GM12878 (cell line): ENCODE data around the gene C16orf92. TPM values are rescaled to one million over a fixed set of nuclear protein-coding genes. Genes with fewer than 3 reads are reported as not detected.

Source experiments
- ATAC-seq: fragments of 200-7000 bp; cut with Tn5 transposase; 3 replicates; pipeline ENCODE4 v1.9.1; 2020; ENCODE audit warnings: mild to moderate bottlenecking, moderate library complexity
- BruUV-seq: library from RNA; stranded (reverse); fragments of 400-500 nt; replicated peaks from 2 replicates; lab custom pipeline; 2021; lab: Mats Ljungman, UMichigan
- CTCF ChIA-PET: fragments of 300-600 bp; sonication (Branson Sonifier 250); formaldehyde crosslinking; extraction: SDS; loops from one replicate; lab custom pipeline; 2021; ENCODE audit warnings: inconsistent platforms; lab: Yijun Ruan, JAX
- POLR2A ChIA-PET: fragments of 350-600 bp; formaldehyde crosslinking; extraction: SDS; loops from one replicate; lab custom pipeline; 2021; ENCODE audit warnings: inconsistent platforms; lab: Charles Lee
- RAD21 ChIA-PET: fragments of 300-600 bp; sonication (Branson Sonifier 250); formaldehyde crosslinking; loops from one replicate; lab custom pipeline; 2023; ENCODE audit warnings: antibody characterized with exemption; ENCODE audit not compliant: unreplicated experiment; lab: Charles Lee
- SMC1A ChIA-PET: fragments of 300-600 bp; sonication (Branson Sonifier 250); formaldehyde crosslinking; loops from one replicate; lab custom pipeline; 2023; ENCODE audit not compliant: unreplicated experiment, uncharacterized antibody; lab: Charles Lee
- DNase-seq: peaks from one replicate; pipeline ENCODE4 v3.0.0-alpha.2; 2011; ENCODE audit warnings: low read depth, low spot score
- FAIRE-seq: peaks from 3 replicates; lab custom pipeline; 2011; peaks lifted over from hg19 to GRCh38; lab: Jason Lieb, UNC
- H2AFZ ChIP-seq: 2 replicates; pipeline ENCODE4 v1.6.0; 2011; ENCODE audit warnings: low read depth, low read length, control low read depth; ENCODE audit not compliant: control insufficient read depth
- H3K27ac ChIP-seq: 2 replicates; pipeline ENCODE4 v1.5.1; 2011; ENCODE audit warnings: control low read depth; ENCODE audit not compliant: control insufficient read depth, insufficient read depth
- H3K27me3 ChIP-seq, 2 experiments: replicated peaks in 1 of 2; 2 replicates each; pipeline versions ENCODE4 v1.6.0 to v1.6.1; 2011; ENCODE audit warnings: low read length in 1 of 2; ENCODE audit not compliant: control insufficient read depth in 2 of 2, insufficient read depth in 2 of 2
- H3K36me3 ChIP-seq, 2 experiments: 2 replicates each; pipeline ENCODE4 v1.5.1; 2011; ENCODE audit warnings: low read length in 1 of 2; ENCODE audit not compliant: control insufficient read depth in 2 of 2, insufficient read depth in 2 of 2
- H3K4me1 ChIP-seq: 2 replicates; pipeline ENCODE4 v1.6.1; 2011; ENCODE audit warnings: mild to moderate bottlenecking, low read length, moderate library complexity, mixed read lengths; ENCODE audit not compliant: control insufficient read depth, insufficient read depth
- H3K4me2 ChIP-seq: 2 replicates; pipeline ENCODE4 v1.6.0; 2011; ENCODE audit warnings: control low read depth; ENCODE audit not compliant: control insufficient read depth, insufficient read depth
- H3K4me3 ChIP-seq: fragments of 200-600 bp; sonication (generic); 2 replicates; pipeline ENCODE4 v1.5.1; 2016
- H3K79me2 ChIP-seq: 2 replicates; pipeline ENCODE4 v1.6.0; 2011; ENCODE audit warnings: low read length; ENCODE audit not compliant: control insufficient read depth, insufficient read depth
- H3K9ac ChIP-seq: 2 replicates; pipeline ENCODE4 v1.8.0; 2011; ENCODE audit warnings: low read length, control low read depth, mixed read lengths; ENCODE audit not compliant: control insufficient read depth, insufficient read depth
- H3K9me3 ChIP-seq: replicated peaks from 3 replicates; pipeline ENCODE4 v1.5.1; 2011; ENCODE audit warnings: mild to moderate bottlenecking, low read length; ENCODE audit not compliant: control insufficient read depth, insufficient read depth
- H4K20me1 ChIP-seq: 2 replicates; pipeline ENCODE4 v1.6.0; 2011; ENCODE audit not compliant: control insufficient read depth, insufficient read depth
- ATF3 ChIP-seq: IDR thresholded peaks from 2 replicates; pipeline ENCODE4 v1.6.1; 2011; ENCODE audit warnings: low read depth, mild to moderate bottlenecking, low read length, moderate library complexity, borderline replicate concordance; ENCODE audit errors: extremely low read depth
- CHD2 ChIP-seq: IDR thresholded peaks from 2 replicates; pipeline ENCODE4 v1.6.1; 2011; ENCODE audit warnings: low read depth, low read length, improper control_type of control experiment, borderline replicate concordance
- DPF2 ChIP-seq: fragments of 450-650 bp; IDR thresholded peaks from 2 replicates; pipeline ENCODE4 v1.6.1; 2017; ENCODE audit warnings: mild to moderate bottlenecking
- EP300 ChIP-seq, 2 experiments: fragments of 150-350 bp in 1 of 2; IDR thresholded peaks; 2 replicates each; pipeline ENCODE4 v1.6.1; 2011 to 2012; ENCODE audit warnings: low read depth in 2 of 2, low read length in 2 of 2, borderline replicate concordance in 1 of 2, improper control_type of control experiment in 1 of 2, inconsistent platforms in 1 of 2; ENCODE audit not compliant: control insufficient read depth in 1 of 2
- ETV6 ChIP-seq, 2 experiments: fragments of 450-650 bp in 1 of 2; IDR thresholded peaks in 1 of 2; conservative IDR thresholded peaks in 1 of 2; 2 replicates each; pipeline ENCODE4 v1.6.1; 2014; ENCODE audit warnings: antibody characterized with exemption in 1 of 2, borderline replicate concordance in 1 of 2, low read depth in 1 of 2, mild to moderate bottlenecking in 1 of 2, moderate library complexity in 1 of 2
- FOS ChIP-seq: IDR thresholded peaks from 3 replicates; pipeline ENCODE4 v1.6.1; 2011; ENCODE audit warnings: borderline replicate concordance; ENCODE audit not compliant: insufficient read length; ENCODE audit errors: extremely low read depth
- HCFC1 ChIP-seq: fragments of 150-350 bp; IDR thresholded peaks from 2 replicates; pipeline ENCODE4 v1.6.1; 2014; ENCODE audit warnings: low read length
- HDAC2 ChIP-seq: fragments of 200-600 bp; sonication (generic); IDR thresholded peaks from 2 replicates; pipeline ENCODE4 v1.6.1; 2017
- MEF2A ChIP-seq: IDR thresholded peaks from 2 replicates; pipeline ENCODE4 v1.6.1; 2011; ENCODE audit warnings: low read depth, mild to moderate bottlenecking, low read length, moderate library complexity; ENCODE audit not compliant: insufficient read depth
- MLLT1 ChIP-seq: fragments of 450-650 bp; IDR thresholded peaks from 2 replicates; pipeline ENCODE4 v1.6.1; 2016; ENCODE audit warnings: mild to moderate bottlenecking
- MYC ChIP-seq: IDR thresholded peaks from 2 replicates; pipeline ENCODE4 v1.6.1; 2011; ENCODE audit warnings: mild to moderate bottlenecking, low read length, moderate library complexity, inconsistent platforms; ENCODE audit not compliant: insufficient read depth, insufficient replicate concordance, insufficient read length, severe bottlenecking
- NFYA ChIP-seq: IDR thresholded peaks from 2 replicates; pipeline ENCODE4 v1.6.1; 2011; ENCODE audit warnings: low read depth, mild to moderate bottlenecking, low read length, improper control_type of control experiment, borderline replicate concordance
- RCOR1 ChIP-seq: conservative IDR thresholded peaks from 2 replicates; pipeline ENCODE4 v1.6.1; 2012; ENCODE audit warnings: low read depth, low read length, improper control_type of control experiment
- RELB ChIP-seq: fragments of 450-650 bp; IDR thresholded peaks from 2 replicates; pipeline ENCODE4 v1.6.1; 2017; ENCODE audit warnings: low read depth, mild to moderate bottlenecking, moderate library complexity
- SIX5 ChIP-seq: IDR thresholded peaks from 2 replicates; pipeline ENCODE4 v1.6.1; 2011; ENCODE audit warnings: mild to moderate bottlenecking, low read depth, low read length, moderate library complexity; ENCODE audit not compliant: severe bottlenecking
- USF2 ChIP-seq: IDR thresholded peaks from 2 replicates; pipeline ENCODE4 v1.6.1; 2011; ENCODE audit warnings: low read depth, low read length, improper control_type of control experiment, borderline replicate concordance
- ZNF217 ChIP-seq: fragments of 450-650 bp; IDR thresholded peaks from 2 replicates; pipeline ENCODE4 v1.6.1; 2017; ENCODE audit warnings: antibody characterized with exemption, mild to moderate bottlenecking
- ZNF274 ChIP-seq: IDR thresholded peaks from one replicate; pipeline ENCODE4 v1.8.0; 2011; ENCODE audit not compliant: insufficient read length, insufficient read depth
- ZNF384 ChIP-seq: IDR thresholded peaks from 2 replicates; pipeline ENCODE4 v1.6.1; 2012; ENCODE audit warnings: low read depth, mild to moderate bottlenecking, low read length, improper control_type of control experiment, borderline replicate concordance
- WGBS: methylation state at CpG from one replicate; pipeline ENCODE4 v1.1.6; 2016; ENCODE audit warnings: low lambda C conversion rate; ENCODE audit not compliant: insufficient replicate concordance, insufficient coverage; ENCODE audit errors: missing lambda C conversion rate; 5-methylcytosine and 5-hydroxymethylcytosine counted together
- in situ Hi-C: fragments of 300-500 bp; cut with MboI; formaldehyde crosslinking; loops from 9 replicates; pipeline ENCODE4 v1.14.3; 2018; ENCODE audit warnings: mixed read lengths
- intact Hi-C: fragments of 100-400 bp; cut with micrococcal nuclease; formaldehyde crosslinking; loops from one replicate; pipeline ENCODE4 v1.14.2; 2022; ENCODE audit not compliant: unreplicated experiment
- polyA plus RNA-seq, 11 experiments: library from polyadenylated mRNA; depleted of rRNA in 4 of 11; unstranded in 6 of 11; stranded (reverse) in 5 of 11; fragments of >200 nt; fragmentation: Nextera tagmentation in 4 of 11; fragmentation: Illumina TruSeq in 1 of 11; extraction: Ambion mirVana in 4 of 11; extraction: Trizol in 1 of 11; gene quantifications; 1 replicate in 1 of 11; 2 replicates in 10 of 11; pipeline versions ENCODE4 v1.2.1 to v1.2.3, GENCODE V29; 2011 to 2016; ENCODE audit warnings: inconsistent platforms in 2 of 11, missing spikeins in 2 of 11, low read depth in 1 of 11
- total RNA-seq, 4 experiments: library from RNA; depleted of rRNA in 3 of 4; stranded (reverse); fragments of >200 nt in 3 of 4; fragmentation: Illumina TruSeq in 1 of 4; extraction: Trizol in 1 of 4; gene quantifications; 2 replicates each; pipeline versions ENCODE4 v1.2.1 to v1.2.3, GENCODE V29; 2013 to 2021

The C16orf92 gene
- total and polyA plus RNA-seq, 10 of the 15 experiments (the other 5 are each of a cell fraction or from before 2014, with no cell fraction given) = not detected

- FAIRE-seq = no peak
- DNase-seq = no peak
- intact Hi-C loops (loop anchor here (10.0 kb wide), 1 partner anchor 121 kb away; the partner anchor contains the start of gene ASPHD1), in situ Hi-C loops (loop anchor here (5.0 kb wide), 1 partner anchor 328 kb away; no protein-coding TSS in a partner anchor)
- SMC1A ChIA-PET = no interaction called here
- Histone ChIP-seq H3K9ac (no peak overlapping the region), H3K36me3 (no peaks in the 10 kb centered on the region), H3K9me3 (no peaks in the 10 kb centered on the region), H3K79me2 (no peaks in the 10 kb centered on the region), H4K20me1 (no peaks in the 10 kb centered on the region; the same call in 1 of the 2 replicates), H3K27ac (no peak overlapping the region), H3K27me3 (peaks cover 6 to 9% of the 10 kb centered on the region in 2 experiments; a peak in 3 of 4 replicates), H3K4me1 (0 out of 2 replicates have a peak, but pooled peaks cover 2% of the 10 kb centered on the region), H3K4me3 (no peak overlapping the region), H2AFZ (no peak overlapping the region), H3K4me2 (no peak overlapping the region)
- no peak for ATAC-seq
- RAD21 ChIA-PET = no interaction called here
- CTCF ChIA-PET = interaction anchor here (0.7 kb wide), 1 partner anchor 163 kb away, joined by 3 read pairs; no protein-coding TSS in a partner anchor
- POLR2A ChIA-PET = no interaction called here
- 2% methylated on average over 7 of the region's 7 CpGs for WGBS
- no TSS peak for BruUV-seq
- no peak for TF ChIP-seq HCFC1
- no peak for TF ChIP-seq EP300 (IDR thresholded peaks at IDR 0.05; ENCODE audit: borderline replicate concordance in 1 of 2, control insufficient read depth in 1 of 2, low read depth in 2 of 2, low read length in 2 of 2)
- no peak for TF ChIP-seq USF2
- no peak for TF ChIP-seq ETV6 (conservative IDR thresholded peaks at IDR 0.05 in 1 of 2, IDR thresholded peaks at IDR 0.05 in 1 of 2; ENCODE audit: borderline replicate concordance in 1 of 2, low read depth in 1 of 2)
- TF ChIP-seq SIX5 = no peak
- no peak for TF ChIP-seq RELB
- TF ChIP-seq ZNF274 = no peak
- TF ChIP-seq MLLT1 = no peak
- TF ChIP-seq DPF2 = no peak
- no peak for TF ChIP-seq ZNF217
- TF ChIP-seq FOS = no peak
- no peak for TF ChIP-seq ATF3
- TF ChIP-seq ZNF384 = no peak
- TF ChIP-seq MEF2A = no peak
- no peak for TF ChIP-seq HDAC2
- TF ChIP-seq RCOR1 = no peak
- TF ChIP-seq MYC = no peak
- TF ChIP-seq NFYA = no peak
- TF ChIP-seq CHD2 = no peak
Measured at GRCh38 chr16:30025574-30025973, 2.6 kb downstream of the C16orf92 start.
